Activated CD4-positive, alpha-beta T cell treated with anti-CD3 and anti-CD28 coated beads for 24 hours (primary cell): ENCODE data around the gene ACR.
A peak's percentile ranks its signal among the peaks of the same experiment; 100 is the strongest.

Source experiments
- DNase-seq, 2 donors: peaks; one replicate each; pipeline ENCODE4 v3.0.0-alpha.2; 2020; ENCODE audit warnings: low read depth in 2 of 2

ACR gene

GRCh38 chr22:50717709-50718351 lies 20.2 kb upstream of the ACR start:
- DNase-seq, result no peak

- no peak for DNase-seq
These were observed 19.7 kb upstream of the ACR start for GRCh38 chr22:50718352-50718709.

- no peak for DNase-seq
These were observed 18.1 kb upstream of the ACR start for GRCh38 chr22:50719814-50720300.

GRCh38 chr22:50720301-50721256 lies 17.4 kb upstream of the ACR start:
- DNase-seq, result no peak

- DNase-seq, result no peak
These were observed 16.7 kb upstream of the ACR start for GRCh38 chr22:50721257-50721844.

- DNase-seq, result no peak
These were observed 15.8 kb upstream of the ACR start for GRCh38 chr22:50722048-50722701.

GRCh38 chr22:50722716-50723428 lies 15.1 kb upstream of the ACR start:
- DNase-seq, result no peak

- no peak for DNase-seq
These were observed 14.0 kb upstream of the ACR start for GRCh38 chr22:50723991-50724390.

GRCh38 chr22:50724616-50725015 lies 13.4 kb upstream of the ACR start:
- DNase-seq, result no peak

GRCh38 chr22:50725597-50725996 lies 12.4 kb upstream of the ACR start:
- DNase-seq, result no peak

GRCh38 chr22:50726643-50727340 lies 11.2 kb upstream of the ACR start:
- no peak for DNase-seq

- DNase-seq, result no peak
These were observed 10.1 kb upstream of the ACR start for GRCh38 chr22:50727678-50728522.

GRCh38 chr22:50728523-50728931 lies 9.5 kb upstream of the ACR start:
- DNase-seq, result no peak

- no peak for DNase-seq
These were observed 8.5 kb upstream of the ACR start for GRCh38 chr22:50729391-50730012.

GRCh38 chr22:50730013-50730891 lies 7.8 kb upstream of the ACR start:
- no peak for DNase-seq

GRCh38 chr22:50730941-50731661 lies 6.9 kb upstream of the ACR start:
- no peak for DNase-seq

- DNase-seq, result peak; percentile 27 to 50
These were observed 6.0 kb upstream of the ACR start for GRCh38 chr22:50731811-50732624.
